Dermis microvascular lymphatic vessel endothelial cell (primary cell): ENCODE measurements around the gene FXYD5. TPM values are rescaled to one million over a fixed set of nuclear protein-coding genes. Genes with fewer than 3 reads are reported as not detected.

Source experiments
- DNase-seq, 2 donors: peaks; one replicate each; pipeline versions ENCODE4 v3.0.0 to v3.0.0-alpha.2; 2010; ENCODE audit warnings: low read depth in 2 of 2
- total RNA-seq: library from RNA; depleted of rRNA; stranded (reverse); fragments of >200 nt; gene quantifications from 2 replicates; pipeline ENCODE4 v1.2.1, GENCODE V29; 2014

The FXYD5 gene
- total RNA-seq, 1 donor from 2014 or later = 17.1 TPM

- no peak for DNase-seq
Observed at GRCh38 chr19:35212241-35212640, 57.7 kb downstream of the FXYD5 start.

- peak; percentile 94 to 99 for DNase-seq
Observed at GRCh38 chr19:35213663-35214632, 59.4 kb downstream of the FXYD5 start.

- no peak for DNase-seq
Observed at GRCh38 chr19:35214766-35215422, 60.4 kb downstream of the FXYD5 start.

GRCh38 chr19:35216016-35216832 lies 61.7 kb downstream of the FXYD5 start:
- no peak for DNase-seq

GRCh38 chr19:35216833-35217648 lies 62.5 kb downstream of the FXYD5 start:
- DNase-seq = peak; percentile 34 to 79

- DNase-seq = no peak
Observed at GRCh38 chr19:35217649-35217990, 63.1 kb downstream of the FXYD5 start.

GRCh38 chr19:35219008-35219407 lies 64.5 kb downstream of the FXYD5 start:
- DNase-seq = no peak

Other genes with a start within 250 kb of the FXYD5 start
- 4.1 and 5.4 TPM in 2 replicates for gene ZNF30, start 227.8 kb upstream of the FXYD5 start, total RNA-seq
- 25.9 and 44.5 TPM in 2 replicates for gene ZNF792, start 190.5 kb upstream of the FXYD5 start, total RNA-seq
- gene GRAMD1A, start 154.4 kb upstream of the FXYD5 start, total RNA-seq = 21.1 and 42.1 TPM in 2 replicates
- 5.0 and 5.2 TPM in 2 replicates for gene SCN1B, start 124.3 kb upstream of the FXYD5 start, total RNA-seq
- gene HPN, start 113.0 kb upstream of the FXYD5 start, total RNA-seq = under 0.01 TPM in 1 of 2 replicates, not detected in the other
- gene FXYD3, start 38.9 kb upstream of the FXYD5 start, total RNA-seq = not detected in 2 replicates
- gene LGI4, start 19.7 kb upstream of the FXYD5 start, total RNA-seq = not detected in 2 replicates
- gene FXYD1, start 15.9 kb upstream of the FXYD5 start, total RNA-seq = not detected in 2 replicates
- not detected in 2 replicates for gene FXYD7, start 11.5 kb upstream of the FXYD5 start, total RNA-seq
- gene FAM187B, start 74.0 kb downstream of the FXYD5 start, total RNA-seq = not detected in 2 replicates
- gene LSR, start 94.3 kb downstream of the FXYD5 start, total RNA-seq = 0.25 and 0.26 TPM in 2 replicates
- gene USF2, start 114.2 kb downstream of the FXYD5 start, total RNA-seq = 32.6 and 51.1 TPM in 2 replicates
- under 0.01 and 0.26 TPM in 2 replicates for gene HAMP, start 127.8 kb downstream of the FXYD5 start, total RNA-seq
- gene MAG, start 137.4 kb downstream of the FXYD5 start, total RNA-seq = 0.63 TPM in 1 of 2 replicates, not detected in the other
- 0.13 and 0.38 TPM in 2 replicates for gene CD22, start 174.5 kb downstream of the FXYD5 start, total RNA-seq
- not detected in 2 replicates for gene FFAR1, start 193.2 kb downstream of the FXYD5 start, total RNA-seq
- gene FFAR3, start 203.7 kb downstream of the FXYD5 start, total RNA-seq = not detected in 2 replicates
- gene GPR42, start 216.3 kb downstream of the FXYD5 start, total RNA-seq = not detected in 2 replicates